SK-N-SH (cell line): ENCODE measurements around the gene NUP35.

Source experiments
- CTCF ChIP-seq: fragments of 200-600 bp; sonication (generic); IDR thresholded peaks from 2 replicates; pipeline ENCODE4 v1.6.1; 2017; ENCODE audit warnings: antibody characterized with exemption, mild to moderate bottlenecking, moderate library complexity
- PBX3 ChIP-seq: IDR thresholded peaks from 2 replicates; pipeline ENCODE4; 2012
- ZBTB33 ChIP-seq: IDR thresholded peaks from 2 replicates; pipeline ENCODE4 v1.4.0; 2012; ENCODE audit warnings: low read depth, borderline replicate concordance

- TF ChIP-seq CTCF (no peak), PBX3 (no peak), ZBTB33 (no peak)
These were observed 2.4 kb downstream of the NUP35 start for GRCh38 chr2:183126635-183127034.
